ENCODE measurements around the gene KCNJ14. TPM values are rescaled to one million over a fixed set of nuclear protein-coding genes. Genes with fewer than 3 reads are reported as not detected.
"Not testable (repeated sequence)": the region's sequence is repeated elsewhere in the genome, so short reads cannot be mapped to it uniquely, and the experiment has no call there.

KCNJ14 gene
- total RNA-seq, 1 donor from 2014 or later: 0.71 TPM

DNA sequence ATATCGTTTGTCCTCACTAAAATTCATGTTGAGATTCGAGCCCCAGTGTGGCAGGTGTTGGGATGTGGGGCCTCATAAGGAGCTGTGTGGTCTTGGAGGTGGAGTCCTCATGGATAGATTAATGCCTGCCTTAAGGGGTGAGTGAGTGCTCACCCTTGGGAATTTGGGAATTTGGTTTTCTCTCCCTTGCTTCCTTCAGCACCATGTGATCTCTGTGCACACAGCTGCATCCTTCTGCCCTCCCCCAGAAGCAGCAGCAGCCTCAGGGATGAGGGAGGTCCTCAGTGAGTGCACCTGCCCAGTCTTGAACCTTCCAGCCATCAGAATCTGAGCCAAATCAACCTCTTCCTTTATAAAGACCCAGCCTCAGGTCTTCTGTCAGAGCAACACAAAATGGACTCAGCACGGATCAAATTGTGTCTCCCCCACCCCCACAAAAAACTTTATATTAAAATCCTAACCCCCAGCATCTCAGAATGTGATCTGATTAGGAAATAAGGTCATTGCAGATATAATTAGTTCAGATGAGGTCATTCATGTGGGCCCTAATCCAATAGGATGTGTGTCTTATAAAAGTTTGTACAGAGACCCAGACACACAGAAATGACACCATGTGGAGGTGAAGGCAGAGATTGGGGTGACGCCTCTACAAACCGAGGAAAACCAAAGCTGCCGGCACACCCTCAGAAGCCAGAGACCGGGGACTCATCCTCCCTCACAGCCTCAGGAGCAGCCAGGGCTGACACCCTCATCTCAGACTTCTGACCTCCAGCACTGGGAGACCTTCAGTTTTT lies 26.7 kb downstream of the KCNJ14 start:
- ATAC-seq (no peak), DNase-seq (ENCODE audit: low spot score) (no peak)
- intact Hi-C loops (cut with DNase I): no loop called here

- ATAC-seq: no peak
- intact Hi-C loops (cut with DNase I): no loop called here
- DNase-seq (ENCODE audit: low spot score): no peak
These were observed 27.9 kb downstream of the KCNJ14 start for GRCh38 chr19:48483301-48483700.

DNA sequence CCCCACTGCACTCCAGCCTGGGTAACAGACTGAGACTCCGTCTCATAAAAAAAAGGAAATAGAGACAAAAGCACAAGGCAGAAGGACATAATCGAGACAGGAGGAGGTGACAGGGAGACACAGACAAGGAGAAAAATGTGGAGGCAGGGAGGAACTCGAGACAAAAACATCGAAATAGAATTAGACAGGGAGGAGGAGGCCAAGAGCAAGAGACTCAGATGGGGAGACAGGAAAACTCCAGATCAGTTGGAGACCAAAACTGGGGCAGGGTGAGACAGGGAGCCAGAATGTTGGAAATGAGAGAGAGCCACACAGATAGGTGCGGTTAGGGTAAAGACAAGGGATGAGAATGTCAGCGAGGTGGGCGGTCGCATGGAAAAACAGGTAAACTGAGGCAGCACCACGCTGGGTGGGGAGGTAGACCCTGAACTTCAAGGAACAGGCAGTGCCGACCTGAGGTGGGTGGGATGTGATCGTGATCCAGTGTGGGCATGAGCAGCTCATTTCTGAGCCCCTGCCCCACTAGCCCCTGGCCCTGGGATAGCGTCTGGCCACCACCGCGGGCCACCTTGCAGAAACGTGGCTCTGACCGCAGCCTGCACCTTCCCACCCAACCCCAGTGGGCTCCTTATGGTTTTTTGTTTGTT lies 29.0 kb downstream of the KCNJ14 start:
- ATAC-seq (no peak), DNase-seq (ENCODE audit: low spot score) (no peak)
- intact Hi-C loops (cut with DNase I): no loop called here

- ATAC-seq (no peak), DNase-seq (ENCODE audit: low spot score) (no peak)
- intact Hi-C loops (cut with DNase I): no loop called here
These were observed 29.7 kb downstream of the KCNJ14 start for GRCh38 chr19:48484931-48485612.

DNA sequence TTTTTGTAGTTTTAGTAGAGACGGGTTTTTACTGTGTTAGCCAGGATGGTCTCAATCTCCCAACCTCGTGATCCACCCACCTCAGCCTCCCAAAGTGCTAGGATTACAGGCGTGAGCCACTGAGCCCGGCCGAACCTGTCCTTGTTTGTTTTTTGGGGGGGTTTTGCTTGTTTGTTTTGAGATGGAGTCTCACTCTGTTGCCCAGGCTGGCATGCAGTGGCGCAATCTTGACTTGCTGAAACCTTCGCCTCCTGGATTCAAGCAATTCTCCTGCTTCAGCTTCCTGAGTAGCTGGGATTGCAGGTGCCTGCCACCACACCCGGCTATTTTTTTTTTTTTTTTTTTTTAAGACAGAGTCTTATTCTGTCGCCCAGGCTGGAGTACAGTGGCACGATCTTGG lies 31.3 kb downstream of the KCNJ14 start:
- intact Hi-C loops (cut with DNase I); DNase-seq (ENCODE audit: low spot score); ATAC-seq: not testable (repeated sequence)

- no peak for ATAC-seq
- intact Hi-C loops (cut with DNase I): no loop called here
These were observed 32.2 kb downstream of the KCNJ14 start for GRCh38 chr19:48487544-48487943.

DNA sequence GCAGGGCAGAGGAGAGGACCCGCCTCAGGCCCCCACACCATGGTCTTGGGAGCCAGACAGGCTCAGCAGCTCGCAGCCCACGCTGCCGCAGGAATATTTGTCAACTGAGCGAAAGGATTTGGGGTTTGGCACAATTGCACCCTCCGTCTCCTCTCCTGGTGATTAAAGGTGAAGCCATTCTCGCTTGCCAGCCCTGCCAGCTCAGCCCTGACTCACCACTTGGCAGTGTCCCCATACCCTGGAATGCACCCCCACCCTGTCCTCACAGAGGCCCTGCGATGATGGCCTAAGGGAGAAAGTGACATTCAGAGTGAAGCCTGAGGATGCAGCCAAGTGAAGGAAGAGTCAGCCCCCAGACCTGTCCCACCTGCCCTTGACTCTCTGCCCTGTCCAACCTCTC lies 32.6 kb downstream of the KCNJ14 start:
- ATAC-seq: no peak
- no peak for DNase-seq (ENCODE audit: low spot score)
- intact Hi-C loops (cut with DNase I): no loop called here

More at GRCh38 chr19:48487544-48487943, 32.2 kb downstream of the KCNJ14 start:
- no peak for DNase-seq (ENCODE audit: low spot score)

DNA sequence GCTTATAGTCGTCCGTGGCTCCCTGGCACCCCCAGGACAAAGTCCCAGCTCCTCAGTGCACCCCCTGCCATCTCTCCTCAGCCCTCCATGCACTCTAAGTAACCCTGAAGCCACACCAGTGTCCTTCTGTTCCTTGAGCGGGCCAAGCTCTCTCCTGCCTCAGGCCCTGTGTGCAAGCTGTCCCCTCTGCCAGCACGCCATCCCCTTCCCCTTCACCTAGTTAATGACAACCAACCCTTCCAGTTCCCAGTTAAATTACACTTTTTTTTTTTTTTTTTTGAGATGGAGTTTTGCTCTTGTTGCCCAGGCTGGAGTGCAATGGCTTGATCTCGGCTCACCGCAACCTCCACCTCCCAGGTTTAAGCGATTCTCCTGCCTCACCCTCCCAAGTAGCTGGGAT lies 33.1 kb downstream of the KCNJ14 start:
- DNase-seq (ENCODE audit: low spot score); intact Hi-C loops (cut with DNase I); ATAC-seq: not testable (repeated sequence)

DNA sequence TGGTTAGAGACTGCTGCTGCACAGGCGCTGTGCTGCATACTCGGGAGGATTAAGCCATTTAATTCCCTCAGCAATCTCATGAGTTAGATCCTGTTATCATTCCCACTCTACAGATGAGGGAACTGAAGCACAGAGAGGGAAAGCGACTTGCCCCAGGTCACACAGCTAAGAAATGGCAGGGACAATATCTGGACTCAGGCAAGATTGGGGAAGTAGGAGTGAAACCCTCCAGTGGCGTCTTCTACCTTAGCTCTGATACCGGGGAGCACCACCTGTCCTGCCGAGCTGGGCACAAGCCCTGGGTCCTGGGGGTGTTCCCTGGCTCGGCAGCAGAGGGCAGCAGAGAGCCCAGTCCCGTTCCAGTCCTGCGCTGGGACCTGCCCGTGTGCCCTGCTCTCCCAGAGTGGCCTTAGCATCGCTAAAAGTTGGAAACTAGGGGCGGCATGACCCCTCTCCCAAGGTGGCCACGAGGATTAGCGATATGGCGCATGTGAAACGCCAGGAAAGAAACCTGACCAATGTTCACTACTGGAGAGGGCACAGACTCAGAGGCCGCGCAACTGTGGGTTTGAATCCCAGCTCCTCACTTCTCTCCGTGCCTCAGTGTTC lies 34.3 kb downstream of the KCNJ14 start:
- DNase-seq (ENCODE audit: low spot score): peak; percentile 87
- no peak for ATAC-seq
- intact Hi-C loops (cut with DNase I): loop anchor here (10.0 kb wide), 1 partner anchor 105 kb away; no protein-coding TSS in a partner anchor

- intact Hi-C loops (cut with DNase I): loop anchor here (10.0 kb wide), 1 partner anchor 104 kb away; no protein-coding TSS in a partner anchor
- DNase-seq (ENCODE audit: low spot score): no peak
- ATAC-seq: no peak
These were observed 35.8 kb downstream of the KCNJ14 start for GRCh38 chr19:48490981-48491792.

GRCh38 chr19:48491793-48492123 lies 36.4 kb downstream of the KCNJ14 start:
- DNase-seq (ENCODE audit: low spot score): no peak
- intact Hi-C loops (cut with DNase I): loop anchor here (10.0 kb wide), 1 partner anchor 103 kb away; no protein-coding TSS in a partner anchor
- no peak for ATAC-seq

DNA sequence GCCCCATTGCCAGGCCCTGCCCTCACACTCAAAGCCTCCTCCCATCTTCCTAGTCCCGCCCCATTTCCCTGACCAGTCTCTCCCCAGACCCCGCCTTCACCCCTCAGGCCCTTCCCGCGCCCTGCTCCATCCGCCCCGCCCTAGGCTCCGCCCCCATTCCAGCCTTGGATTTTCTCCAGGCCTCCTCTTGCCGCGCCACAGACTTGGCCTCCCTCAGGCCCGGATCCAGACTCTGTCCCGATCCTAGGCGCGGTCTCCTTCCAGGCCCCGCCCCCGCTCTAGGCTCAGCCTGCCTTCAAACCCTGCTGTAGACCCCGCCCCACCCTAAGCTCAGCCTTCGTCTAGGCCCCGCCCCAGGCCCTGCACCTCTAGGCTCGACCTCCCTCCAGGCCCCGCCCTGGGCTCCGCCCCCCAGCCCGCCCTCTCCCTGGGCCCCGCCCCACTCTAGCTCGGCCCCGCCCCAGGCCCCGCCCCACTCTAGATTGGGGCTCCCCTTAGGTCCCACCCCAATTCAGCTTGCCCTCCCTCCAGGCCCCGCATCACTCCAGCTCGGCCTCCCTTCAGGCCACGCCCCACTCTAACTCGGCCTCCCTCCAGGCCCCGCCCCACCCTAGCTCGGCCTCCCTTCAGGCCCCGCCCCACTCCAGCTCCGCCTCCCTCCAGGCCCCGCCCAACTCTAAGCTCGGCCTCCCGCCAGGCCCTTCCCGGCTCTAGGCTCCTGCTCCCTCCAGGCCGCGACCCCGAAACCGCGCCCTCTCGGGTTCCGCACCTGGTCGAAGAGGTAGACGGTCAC lies 37.7 kb downstream of the KCNJ14 start:
- ATAC-seq (peak; percentile 92), DNase-seq (ENCODE audit: low spot score) (peak; percentile 97)
- intact Hi-C loops (cut with DNase I): loop anchor here (10.0 kb wide), 1 partner anchor 102 kb away; no protein-coding TSS in a partner anchor

GRCh38 chr19:48493718-48494401 lies 38.5 kb downstream of the KCNJ14 start:
- ATAC-seq (no peak), DNase-seq (ENCODE audit: low spot score) (no peak)
- intact Hi-C loops (cut with DNase I): loop anchor here (10.0 kb wide), 1 partner anchor 101 kb away; no protein-coding TSS in a partner anchor

DNA sequence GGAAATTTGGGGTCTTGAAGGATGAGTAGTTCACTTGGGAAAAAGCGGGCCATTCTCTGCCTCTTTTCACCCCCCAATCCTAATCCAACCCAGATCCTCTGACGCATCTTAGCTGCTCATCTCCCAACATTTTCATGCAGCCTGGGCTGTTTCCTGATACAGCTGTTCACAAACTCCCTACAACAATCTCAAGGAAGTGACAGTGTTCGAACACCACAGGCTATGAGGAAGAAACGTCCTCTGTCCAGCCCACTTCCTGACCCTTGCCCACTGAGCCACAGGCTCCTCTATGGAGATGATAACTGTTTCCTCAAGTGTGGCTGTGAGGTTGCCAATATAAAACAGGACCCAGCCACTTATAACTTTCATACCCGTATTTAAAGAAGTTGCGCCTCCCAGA lies 40.0 kb downstream of the KCNJ14 start:
- intact Hi-C loops (cut with DNase I): loop anchor here (10.0 kb wide), 1 partner anchor 99 kb away; no protein-coding TSS in a partner anchor
- DNase-seq (ENCODE audit: low spot score) (no peak), ATAC-seq (no peak)

DNA sequence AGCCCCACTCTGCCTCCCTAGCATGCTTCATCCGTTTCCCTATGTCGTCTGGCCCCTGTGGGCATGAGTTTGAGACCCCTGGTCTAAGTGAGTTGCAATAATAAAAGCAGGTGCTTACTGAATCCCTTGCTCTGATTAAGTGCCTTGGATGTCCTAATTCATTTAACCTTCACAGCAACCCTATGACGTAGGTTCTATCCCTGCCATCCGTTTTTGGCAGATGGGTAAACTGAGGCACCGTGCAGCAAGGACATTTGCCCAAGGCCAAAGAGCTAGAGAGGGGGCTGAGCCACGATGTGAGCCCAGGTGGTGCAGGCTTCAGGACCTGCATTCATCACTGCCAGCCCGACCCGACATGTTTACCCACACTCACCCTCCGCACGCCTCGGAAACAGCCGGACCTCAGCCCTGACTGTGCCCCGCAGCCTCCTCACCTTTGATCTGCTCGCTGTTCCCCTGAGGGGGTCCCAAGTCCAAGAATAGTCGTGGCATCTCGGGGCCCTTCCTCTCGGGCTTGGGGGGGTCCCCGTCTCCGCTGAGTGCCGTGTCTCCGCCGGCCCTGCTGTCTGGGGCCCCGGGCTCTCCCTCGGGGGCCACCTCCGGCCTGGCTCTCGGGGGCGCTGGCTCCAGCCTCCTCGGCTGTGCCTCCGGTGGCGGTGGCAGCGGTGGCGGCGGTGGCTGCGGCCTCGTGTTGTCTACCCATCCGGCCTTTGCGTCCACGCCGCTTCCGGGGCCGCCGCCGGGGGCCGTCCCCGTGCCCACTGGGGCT lies 41.8 kb downstream of the KCNJ14 start:
- ATAC-seq: no peak

More for the DNA sequence above, 41.8 kb downstream of the KCNJ14 start:
- intact Hi-C loops (cut with DNase I): loop anchor here (10.0 kb wide), 1 partner anchor 98 kb away; no protein-coding TSS in a partner anchor
- no peak for DNase-seq (ENCODE audit: low spot score)
